HG03280 (cell line): ENCODE results near the gene IER3.

Experiments used
- ATAC-seq: cut with Tn5 transposase; IDR thresholded peaks from one replicate; pipeline ENCODE4 v1.9.1; 2021; ENCODE audit warnings: mild to moderate bottlenecking, moderate library complexity; ENCODE audit not compliant: unreplicated experiment

Gene IER3

GRCh38 chr6:30749554-30750378 is 5.4 kb upstream of the IER3 start:
- ATAC-seq: no peak

DNA sequence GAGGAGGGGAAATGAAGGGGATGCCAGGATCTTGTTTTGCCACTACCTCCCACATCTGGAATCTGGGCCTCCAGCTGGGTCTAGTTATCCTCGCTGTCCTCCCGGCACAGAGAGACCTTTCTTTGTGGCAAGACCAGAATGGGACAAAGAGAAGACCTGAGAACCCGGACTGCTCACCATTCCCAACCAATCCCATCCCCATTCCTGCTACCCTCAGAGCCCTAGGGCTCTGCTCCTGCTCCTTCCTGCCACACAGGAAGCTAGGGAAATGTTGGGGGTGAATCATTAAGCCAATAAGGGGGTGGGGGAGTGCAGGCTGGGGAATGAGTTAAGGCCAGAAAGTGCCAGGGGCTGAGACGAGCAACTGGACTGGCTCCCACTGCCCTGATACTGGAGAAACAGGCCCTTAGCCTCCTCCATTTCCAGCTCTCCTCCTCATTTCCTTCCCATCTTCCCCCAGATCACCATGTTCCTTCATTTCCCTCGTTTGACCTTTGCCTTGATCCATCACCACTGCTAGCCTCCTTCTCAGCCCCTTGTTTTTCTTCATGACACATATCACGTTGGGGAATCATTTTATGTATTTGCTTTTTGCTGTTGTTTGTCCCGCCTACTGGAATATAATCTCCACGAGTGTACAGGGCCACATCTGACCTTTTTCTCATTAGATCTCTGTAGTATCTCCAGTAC is 4.6 kb upstream of the IER3 start:
- no peak for ATAC-seq

DNA sequence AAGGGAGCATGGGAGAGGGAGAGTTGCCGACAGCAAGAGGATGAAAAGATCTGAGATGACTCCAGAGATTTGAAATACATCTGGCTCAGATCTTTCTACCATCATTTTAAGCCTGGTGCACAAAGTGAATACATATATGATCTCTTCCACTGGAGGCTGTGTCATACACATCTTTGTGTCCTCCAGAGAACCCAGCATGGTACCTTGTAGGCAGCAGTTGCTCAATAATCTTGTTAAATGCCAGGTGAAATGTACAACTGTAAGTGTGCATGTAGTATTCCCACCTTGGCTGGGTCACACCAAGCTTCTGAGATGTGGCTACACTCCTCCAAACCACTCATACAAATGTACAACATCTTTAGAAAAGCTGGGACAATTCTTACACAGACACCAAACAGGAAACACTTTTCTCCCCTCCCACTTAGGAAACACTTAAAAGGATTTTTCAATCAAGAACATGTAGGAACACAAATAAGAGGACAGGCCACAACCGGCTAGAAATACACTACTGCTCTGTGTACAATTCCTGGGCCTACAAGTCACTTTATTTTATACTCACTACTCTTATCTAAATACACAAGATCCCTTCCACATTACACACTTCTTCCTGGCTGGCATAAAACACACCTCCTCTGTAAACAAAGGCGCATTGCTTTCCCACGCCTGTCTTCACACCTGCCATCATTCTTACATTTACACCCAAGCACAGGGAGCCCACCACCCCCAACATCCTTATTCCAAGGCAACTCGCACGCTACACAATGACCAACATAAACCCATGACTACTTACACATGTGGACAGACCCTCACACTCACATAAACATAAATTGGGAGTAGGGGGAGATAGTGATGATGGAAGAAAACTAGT is 3.8 kb upstream of the IER3 start:
- no peak for ATAC-seq

- no peak for ATAC-seq
Observed at GRCh38 chr6:30747300-30747687, 2.9 kb upstream of the IER3 start.

- ATAC-seq: peak; percentile 20
Observed at GRCh38 chr6:30743099-30744053, 971 bp downstream of the IER3 start.

DNA sequence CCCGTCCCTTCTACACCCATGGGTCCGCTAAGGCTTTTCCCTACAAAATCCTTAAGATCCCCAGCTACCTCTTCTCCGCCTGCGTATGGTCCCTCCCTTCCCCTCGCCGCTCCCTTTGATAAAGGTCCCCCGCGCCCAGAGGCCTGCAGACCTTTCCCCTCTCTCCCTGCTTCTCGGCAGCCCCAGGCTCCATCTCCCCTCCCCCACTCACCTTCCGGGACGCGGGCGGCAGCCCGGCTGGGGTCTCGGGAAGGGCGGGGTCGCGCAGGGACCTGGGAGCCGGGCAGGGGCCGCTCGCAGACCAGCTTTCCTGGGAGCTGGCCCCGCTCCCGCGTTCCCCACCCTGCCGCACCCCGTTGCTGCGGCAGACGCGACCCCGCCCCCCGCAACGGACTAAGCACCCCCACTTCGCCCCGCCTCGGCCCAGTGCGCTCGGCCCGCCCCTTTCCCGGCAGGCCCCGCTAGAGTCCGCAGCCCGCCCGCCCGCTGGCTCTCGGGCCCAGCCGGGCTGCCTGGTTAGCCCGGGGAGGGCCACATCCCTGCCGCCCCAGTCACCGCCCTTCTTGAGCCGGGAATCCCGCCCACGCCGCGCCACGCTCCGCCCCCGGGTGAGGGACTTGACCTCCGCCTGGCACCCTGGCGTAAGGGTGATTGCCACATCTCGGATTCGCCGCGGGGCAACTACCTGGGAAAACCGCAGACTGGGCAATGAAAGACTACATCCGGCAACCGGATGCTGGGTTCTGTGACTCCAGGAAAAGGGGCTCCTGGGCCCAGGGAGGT is 1.8 kb downstream of the IER3 start, which contains the start of gene FLOT1:
Gene FLOT1, minus strand, starts transcription at position 372 of the 783 bp plus-strand sequence. CDS start 498 bp downstream, outside the sequence.
- ATAC-seq: peak; percentile 68

DNA sequence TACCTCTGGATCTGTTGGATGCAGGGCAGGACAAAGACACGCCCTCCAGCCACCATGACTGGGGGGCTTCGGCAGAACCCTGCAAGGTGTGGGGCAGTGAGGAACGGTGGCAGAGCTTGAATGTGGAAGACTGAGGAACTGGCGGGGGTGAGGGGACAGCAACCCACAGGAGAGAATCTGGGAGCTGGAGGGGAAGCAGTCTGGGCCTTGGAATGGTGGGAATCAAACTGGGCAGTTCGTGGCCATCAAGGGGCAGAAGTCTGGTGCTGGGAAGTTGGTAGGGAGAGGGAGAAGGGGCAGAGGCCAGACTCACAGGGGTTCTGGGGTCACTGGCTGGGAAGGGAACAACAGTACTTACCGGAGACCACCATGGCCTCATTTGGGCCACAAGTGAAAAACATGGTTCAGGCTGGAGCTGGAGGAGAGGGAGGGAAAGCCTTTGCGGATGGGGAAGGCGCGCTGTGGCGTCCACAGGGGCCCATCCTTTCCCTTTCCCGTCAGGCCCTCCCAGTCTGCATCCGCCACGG is 2.5 kb downstream of the IER3 start:
- ATAC-seq: peak; percentile 1

- ATAC-seq: no peak
Observed at GRCh38 chr6:30741063-30741779, 3.1 kb downstream of the IER3 start.

- ATAC-seq: no peak
Observed at GRCh38 chr6:30740540-30740870, 3.8 kb downstream of the IER3 start.

DNA sequence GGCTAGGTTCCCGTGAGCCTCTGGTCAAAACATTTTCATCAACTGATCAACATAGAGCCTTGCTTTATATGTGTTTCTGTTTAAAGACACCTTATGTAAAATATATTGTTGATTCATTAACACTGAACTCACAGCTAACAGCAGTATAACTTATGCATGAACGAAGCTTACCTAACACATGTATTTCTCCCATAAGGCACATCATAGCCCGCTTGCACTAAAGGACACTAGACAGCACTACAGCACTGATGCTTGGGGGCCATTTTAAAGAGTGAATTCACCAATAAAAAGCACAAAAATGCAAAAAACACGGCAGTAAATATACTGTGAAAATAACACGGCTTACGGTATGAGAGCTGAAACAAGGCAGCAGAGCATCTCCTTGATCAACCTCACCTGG is 5.8 kb downstream of the IER3 start:
- no peak for ATAC-seq

GRCh38 chr6:30735668-30736314 is 8.6 kb downstream of the IER3 start:
- no peak for ATAC-seq

GRCh38 chr6:30732237-30732943 is 12.0 kb downstream of the IER3 start:
- ATAC-seq: no peak

DNA sequence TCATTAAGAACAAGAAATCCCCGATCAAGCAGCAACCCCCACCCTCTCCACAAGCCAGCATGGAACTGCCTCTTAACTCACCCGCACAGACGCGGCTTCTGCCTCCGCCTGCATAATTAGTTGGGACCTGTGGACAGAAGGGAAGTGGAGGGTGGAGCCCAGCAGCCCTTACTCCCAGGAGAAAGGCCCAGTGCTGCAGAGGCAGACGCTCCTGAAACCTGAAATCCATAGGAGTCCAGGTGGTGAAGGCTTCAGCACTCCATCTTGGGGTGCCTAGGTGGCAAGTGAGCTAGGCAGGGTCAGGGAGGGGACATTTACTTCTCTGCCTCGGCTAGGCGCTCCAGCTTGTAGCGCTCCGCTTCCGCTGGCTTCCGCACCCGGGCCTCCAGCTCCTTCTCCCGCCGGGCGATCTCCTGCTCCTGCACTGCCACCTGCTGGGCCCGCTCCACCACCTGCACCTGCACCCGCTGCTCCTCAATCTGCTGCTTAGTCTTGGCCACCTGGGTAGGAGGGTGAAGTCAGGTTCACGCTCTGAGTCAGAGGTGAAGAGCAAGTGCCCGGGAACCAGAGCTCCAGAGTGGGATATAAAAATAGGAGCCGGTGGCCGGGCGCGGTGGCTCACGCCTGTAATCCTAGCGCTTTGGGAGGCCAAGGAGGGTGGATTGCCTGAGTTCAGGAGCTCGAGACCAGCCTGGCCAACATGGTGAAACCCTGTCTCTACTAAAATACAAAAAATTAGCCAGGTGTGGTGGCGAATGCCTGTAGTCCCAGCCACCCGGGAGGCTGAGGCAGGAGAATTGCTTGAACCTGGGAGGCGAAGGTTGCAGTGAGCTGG is 13.5 kb downstream of the IER3 start:
- ATAC-seq: no peak

DNA sequence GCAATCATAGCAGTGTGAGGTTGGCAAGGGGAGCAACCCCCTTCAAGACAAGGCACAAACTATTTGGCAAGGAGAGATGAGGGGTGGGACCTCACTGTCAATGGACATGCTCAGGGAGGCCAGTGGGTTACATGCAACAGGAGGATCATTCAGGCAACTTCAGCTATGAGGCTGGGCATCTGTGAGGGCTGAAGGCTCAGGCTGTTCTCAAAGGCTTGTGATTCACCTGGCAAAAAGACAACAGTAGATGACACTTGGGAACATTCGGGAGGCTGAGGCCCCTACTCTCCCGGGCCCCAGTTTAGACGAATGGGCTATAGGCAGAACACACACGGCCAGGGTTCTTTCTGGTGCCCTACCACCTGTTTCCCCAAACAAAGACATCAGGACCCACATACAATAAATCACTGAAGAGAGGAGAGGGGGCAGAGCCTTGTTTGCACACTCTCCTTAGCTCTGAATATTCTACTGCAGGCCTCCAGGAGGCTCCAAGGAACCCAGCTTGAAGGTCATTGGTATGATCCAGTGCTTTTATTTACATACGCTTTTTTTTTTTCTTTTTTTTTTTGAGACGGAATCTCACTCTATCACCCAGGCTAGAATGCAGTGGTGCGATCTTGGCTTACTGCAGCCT is 16.3 kb downstream of the IER3 start:
- ATAC-seq: no peak

DNA sequence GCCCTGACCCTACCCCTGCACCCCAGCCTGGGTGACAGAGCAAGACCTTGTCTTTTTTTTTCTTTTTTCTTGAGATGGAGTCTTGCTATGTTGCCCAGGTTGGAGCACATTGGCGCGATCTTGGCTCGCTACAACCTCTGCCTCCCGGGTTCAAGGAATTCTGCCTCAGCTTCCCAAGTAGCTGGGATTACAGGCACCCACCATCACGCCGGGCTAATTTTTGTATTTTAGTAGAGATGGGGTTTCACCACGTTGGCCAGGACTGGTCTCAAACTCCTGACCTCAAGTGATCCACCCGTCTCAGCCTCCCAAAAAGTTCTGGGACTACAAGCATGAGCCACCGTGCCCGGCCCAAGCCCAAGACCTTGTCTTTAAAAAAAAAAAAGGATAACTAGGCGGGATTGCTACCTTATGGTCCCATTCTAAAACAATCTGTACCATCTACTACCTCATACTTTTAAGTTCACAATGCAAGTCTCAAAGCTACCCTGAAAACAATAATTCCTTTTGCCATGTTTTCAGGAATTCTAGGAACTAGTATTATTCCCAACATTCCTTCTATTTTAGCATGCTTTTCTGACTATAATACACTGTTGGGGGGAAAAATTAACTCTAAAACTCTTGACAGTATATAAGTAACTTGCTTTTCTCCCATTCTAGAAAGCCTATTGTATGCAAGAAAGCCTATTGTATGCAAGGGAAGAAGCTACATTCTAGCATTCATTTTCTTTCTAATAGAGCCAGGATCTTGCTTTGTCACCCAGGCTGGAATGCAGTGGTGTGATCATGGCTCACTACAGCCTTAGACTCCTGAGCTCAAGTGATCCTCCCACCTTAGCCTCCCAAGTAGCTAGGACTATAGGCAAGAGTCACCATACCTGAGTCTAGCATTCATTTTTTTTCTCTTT is 17.6 kb downstream of the IER3 start:
- ATAC-seq: no peak
